Glutamatergic neuron (in vitro differentiated cells): ENCODE data around the gene CFAP299. TPM values are rescaled to one million over a fixed set of nuclear protein-coding genes. Genes with fewer than 3 reads are reported as not detected.

Experiments
- DNase-seq: peaks from one replicate; pipeline ENCODE4 v3.0.0; 2022
- H3K27ac Mint-ChIP-seq: one replicate; pipeline ENCODE4 v1.8.0; 2020; ENCODE audit warnings: mild to moderate bottlenecking, mixed read lengths, inconsistent platforms; ENCODE audit not compliant: unreplicated experiment
- H3K27me3 Mint-ChIP-seq: one replicate; pipeline ENCODE4 v1.8.0; 2020; ENCODE audit warnings: mild to moderate bottlenecking, moderate library complexity, mixed read lengths, inconsistent platforms; ENCODE audit not compliant: unreplicated experiment
- H3K36me3 Mint-ChIP-seq: one replicate; pipeline ENCODE4 v1.8.0; 2020; ENCODE audit warnings: mild to moderate bottlenecking, mixed read lengths, inconsistent platforms; ENCODE audit not compliant: unreplicated experiment
- H3K4me1 Mint-ChIP-seq: one replicate; pipeline ENCODE4 v1.8.0; 2020; ENCODE audit warnings: mild to moderate bottlenecking, low read depth, mixed read lengths, inconsistent platforms; ENCODE audit not compliant: unreplicated experiment
- H3K4me3 Mint-ChIP-seq: one replicate; pipeline ENCODE4 v1.8.0; 2020; ENCODE audit warnings: mild to moderate bottlenecking, mixed read lengths, inconsistent platforms; ENCODE audit not compliant: unreplicated experiment
- H3K9me3 Mint-ChIP-seq: one replicate; pipeline ENCODE4 v1.8.0; 2020; ENCODE audit warnings: mild to moderate bottlenecking, moderate library complexity, mixed read lengths, inconsistent platforms; ENCODE audit not compliant: unreplicated experiment
- CTCF ChIP-seq: fragments of 200-600 bp; sonication (generic); IDR thresholded peaks from one replicate; pipeline ENCODE4 v1.5.0; 2021; ENCODE audit not compliant: partially characterized antibody, unreplicated experiment
- total RNA-seq: library from RNA; stranded (reverse); fragmentation: NEBNext Ultra II Directional; extraction: Animal tissue kit (Norgen Biotek cat#: 25700); gene quantifications from one replicate; pipeline ENCODE4 v1.2.1, GENCODE V29; 2021; ENCODE audit not compliant: unreplicated experiment

CFAP299 gene
- total RNA-seq, 1 donor from 2014 or later = not detected

DNA sequence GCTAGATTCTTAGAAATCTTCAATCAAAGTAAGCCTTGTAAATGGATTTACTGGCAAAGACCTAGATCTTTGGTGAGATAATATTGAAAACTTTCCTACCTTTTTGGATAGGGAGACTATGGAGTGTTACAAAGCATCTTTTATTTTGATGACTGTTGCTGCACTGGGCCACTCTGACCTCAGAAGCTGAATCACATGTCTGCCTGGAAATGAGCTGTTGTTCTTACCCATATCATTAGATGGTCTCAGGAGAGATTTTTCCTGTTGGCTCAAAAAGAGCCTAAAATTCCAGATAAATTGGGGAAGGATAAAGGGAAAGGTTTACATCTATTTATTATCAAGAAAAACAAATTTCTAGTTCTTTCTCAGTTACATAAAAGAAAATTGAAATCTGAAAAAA is 567.5 kb downstream of the CFAP299 start:
- DNase-seq = no peak
- Mint-ChIP-seq H3K4me3 (no peak overlapping the region), H3K27me3 (no peaks in the 10 kb centered on the region), H3K27ac (no peak overlapping the region), H3K36me3 (peaks cover 18% of the 10 kb centered on the region), H3K4me1 (peaks cover 2% of the 10 kb centered on the region), H3K9me3 (peaks cover 4% of the 10 kb centered on the region)
- TF ChIP-seq CTCF = no peak

- Mint-ChIP-seq H3K27me3 (no peaks in the 10 kb centered on the region), H3K36me3 (peaks cover 19% of the 10 kb centered on the region), H3K4me3 (no peak overlapping the region), H3K9me3 (peaks cover 4% of the 10 kb centered on the region), H3K4me1 (no peaks in the 10 kb centered on the region), H3K27ac (no peak overlapping the region)
- DNase-seq = no peak
- TF ChIP-seq CTCF = no peak
These were observed 574.4 kb downstream of the CFAP299 start for GRCh38 chr4:80909938-80910337.

DNA sequence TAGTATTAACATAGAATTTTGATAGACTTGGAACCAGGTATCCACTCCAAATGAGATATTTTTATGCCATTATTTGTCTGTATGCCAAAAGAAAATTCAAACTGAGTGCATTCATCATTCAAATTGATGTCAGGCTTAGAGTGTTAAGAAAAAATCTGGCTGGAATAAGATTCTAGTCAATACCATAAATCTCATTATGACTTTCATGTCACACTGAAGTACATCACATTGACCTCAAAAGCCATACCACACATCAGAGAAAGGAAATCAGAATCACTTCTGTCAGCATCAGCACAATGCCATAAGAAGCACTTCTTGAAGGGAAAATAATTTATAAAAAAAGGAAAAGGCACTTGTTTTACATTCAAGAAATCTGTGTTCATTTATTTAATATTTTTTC is 575.9 kb downstream of the CFAP299 start:
- Mint-ChIP-seq H3K27ac (no peak overlapping the region), H3K4me1 (no peaks in the 10 kb centered on the region), H3K36me3 (peaks cover 13% of the 10 kb centered on the region), H3K9me3 (peaks cover 4% of the 10 kb centered on the region), H3K4me3 (no peak overlapping the region), H3K27me3 (no peaks in the 10 kb centered on the region)
- no peak for TF ChIP-seq CTCF
- no peak for DNase-seq

DNA sequence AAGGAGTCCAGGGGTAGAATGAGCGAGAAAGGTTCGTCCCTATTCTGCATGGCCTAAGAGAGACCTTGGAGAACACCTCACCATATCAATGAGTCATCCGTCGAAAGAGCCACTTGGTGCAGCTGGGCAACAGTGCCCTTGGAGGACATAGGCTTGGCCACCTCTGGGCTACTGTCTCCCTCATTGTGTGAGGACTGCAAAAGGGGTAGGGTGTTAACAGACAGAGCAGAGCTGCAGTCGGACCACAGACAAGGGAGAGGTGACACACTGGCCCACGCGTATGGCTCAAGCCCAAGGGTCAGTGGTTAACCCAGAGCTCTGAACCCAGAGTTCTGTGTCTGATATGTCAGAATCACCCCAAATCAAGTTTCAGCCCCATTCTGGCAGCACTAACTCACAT is 576.8 kb downstream of the CFAP299 start:
- no peak overlapping the region for H3K27ac Mint-ChIP-seq
- no peak for DNase-seq
- H3K4me3 Mint-ChIP-seq = no peak overlapping the region
- peaks cover 1% of the 10 kb centered on the region for H3K9me3 Mint-ChIP-seq
- H3K4me1 Mint-ChIP-seq = no peaks in the 10 kb centered on the region
- peaks cover 7% of the 10 kb centered on the region for H3K36me3 Mint-ChIP-seq
- TF ChIP-seq CTCF = no peak
- H3K27me3 Mint-ChIP-seq = no peaks in the 10 kb centered on the region

GRCh38 chr4:80913381-80913780 is 577.9 kb downstream of the CFAP299 start:
- no peak overlapping the region for H3K27ac Mint-ChIP-seq
- H3K9me3 Mint-ChIP-seq = no peaks in the 10 kb centered on the region
- no peak overlapping the region for H3K4me3 Mint-ChIP-seq
- no peaks in the 10 kb centered on the region for H3K36me3 Mint-ChIP-seq
- no peaks in the 10 kb centered on the region for H3K27me3 Mint-ChIP-seq
- no peaks in the 10 kb centered on the region for H3K4me1 Mint-ChIP-seq
- no peak for TF ChIP-seq CTCF
- DNase-seq = no peak
